Right hindlimb (tissue), 1 donor: ENCODE measurements around the gene KLHDC9.

ENCODE experiments used
- DNase-seq: peaks from one replicate; pipeline ENCODE4 v3.0.0-alpha.2; 2018

The KLHDC9 gene

DNA sequence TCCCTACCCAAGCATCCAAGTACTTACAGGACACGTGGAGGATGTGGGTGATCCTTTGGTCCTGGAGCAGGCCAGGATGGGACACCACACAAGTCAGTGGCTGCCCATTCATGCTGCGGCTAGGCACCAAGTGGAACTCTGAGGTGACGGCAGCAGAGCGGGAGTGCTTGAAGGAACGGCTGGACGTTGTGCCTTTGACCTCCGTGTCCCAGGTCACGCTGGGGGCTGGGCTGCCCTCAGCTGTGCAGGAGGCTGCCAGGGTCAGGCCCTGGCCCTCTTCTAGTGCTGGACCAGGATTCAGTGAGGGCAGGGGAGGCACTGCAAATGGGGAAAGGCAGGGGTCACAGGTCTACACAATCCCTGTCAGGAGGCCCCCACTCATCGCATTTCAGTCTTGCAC, 20.7 kb upstream of the KLHDC9 start:
- no peak for DNase-seq

DNA sequence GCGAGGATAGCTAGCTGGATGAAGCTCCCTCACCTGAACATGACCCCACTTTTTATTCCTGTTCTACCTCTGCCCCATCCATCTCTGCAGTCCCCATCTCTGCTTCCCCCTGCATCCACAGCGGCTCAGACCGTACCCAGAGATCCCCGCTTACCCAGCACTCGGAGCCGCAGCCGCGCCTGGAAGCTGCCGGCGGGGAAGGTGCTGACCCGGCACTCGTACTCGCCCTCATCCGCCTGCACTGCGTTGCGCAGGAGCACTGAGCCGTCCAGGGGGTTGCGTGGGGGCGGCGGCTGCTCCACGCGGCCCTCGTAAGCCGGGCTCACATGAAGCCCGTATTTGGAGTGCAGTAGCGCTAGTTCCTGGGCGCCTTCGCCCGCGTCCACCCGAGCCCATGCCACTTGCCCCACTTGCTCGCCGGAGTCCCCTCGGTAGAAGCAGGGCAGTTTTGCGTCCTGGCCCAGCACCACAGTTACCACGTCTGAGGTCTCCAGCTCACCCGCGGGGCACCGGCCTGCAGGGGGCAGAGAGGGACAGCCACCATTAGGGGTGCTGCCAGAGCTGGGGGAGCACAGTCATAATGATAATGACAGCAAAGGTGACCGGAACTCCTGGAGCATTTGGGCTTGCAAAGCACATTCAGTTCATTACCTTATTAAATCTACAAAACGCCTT, 18.6 kb upstream of the KLHDC9 start:
- DNase-seq = no peak

DNA sequence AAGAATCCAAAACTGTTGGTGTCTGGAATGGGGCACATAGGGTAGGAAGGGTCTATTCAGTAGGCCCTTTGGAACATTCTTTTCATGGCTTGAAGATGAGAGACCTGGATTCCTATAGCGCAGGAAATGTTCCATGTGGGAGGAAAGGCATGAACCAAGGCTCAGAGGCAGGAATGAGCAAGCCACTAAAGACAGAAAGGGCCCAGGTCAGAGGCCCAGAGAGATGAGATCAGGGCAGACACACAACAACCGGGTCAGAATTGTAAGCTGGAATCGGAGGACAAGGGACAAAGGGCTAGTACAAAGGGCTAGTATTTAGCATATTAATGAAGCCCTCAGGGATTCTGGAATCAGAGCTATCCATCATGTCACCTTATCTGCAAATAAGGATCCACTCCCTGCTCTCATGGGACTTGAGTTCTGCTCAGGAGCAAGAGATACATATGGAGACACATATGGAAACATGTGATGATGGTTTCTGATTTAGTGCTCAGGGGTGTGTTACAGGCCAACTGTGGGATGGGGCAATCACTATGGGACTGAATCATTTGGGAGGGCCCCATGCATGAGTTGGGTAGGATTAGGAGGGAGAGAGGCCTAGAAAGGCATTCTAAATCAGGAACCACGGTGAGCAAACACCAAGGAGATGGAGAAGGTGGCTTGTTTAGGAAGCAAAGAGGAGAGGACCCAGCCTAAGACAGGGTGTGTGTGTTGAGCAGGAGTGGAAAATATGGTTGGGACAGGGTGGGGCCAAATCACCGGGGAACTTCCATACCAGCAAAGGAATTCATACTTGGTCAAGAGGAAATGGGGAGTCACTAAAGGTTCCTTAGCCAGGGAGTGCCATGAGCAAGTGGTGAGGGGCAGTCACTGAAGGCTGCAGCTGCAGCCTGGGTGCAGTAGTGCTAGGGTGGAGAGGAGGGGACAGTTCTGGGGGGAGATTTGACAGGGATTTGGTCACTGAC, 17.4 kb upstream of the KLHDC9 start:
- DNase-seq = no peak

DNA sequence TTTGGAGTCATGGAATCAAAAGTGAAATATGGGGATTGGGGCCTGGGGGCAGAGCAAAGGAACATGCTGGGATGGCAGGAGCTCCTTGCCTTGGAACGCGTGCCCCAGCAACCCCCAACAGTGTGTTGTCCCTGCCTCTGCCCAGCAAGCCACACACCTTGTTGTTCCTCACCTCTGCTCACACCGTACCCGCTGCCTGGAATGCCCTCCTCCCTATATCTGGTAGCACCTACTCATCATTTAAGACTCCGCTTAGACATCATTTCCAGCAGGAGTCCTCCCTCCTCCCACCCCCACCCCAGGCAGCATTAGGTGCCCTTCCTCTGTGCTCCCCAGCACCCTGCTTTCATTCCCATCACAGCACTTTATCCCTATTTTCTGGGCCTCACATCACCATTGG, 16.6 kb upstream of the KLHDC9 start:
- no peak for DNase-seq

DNA sequence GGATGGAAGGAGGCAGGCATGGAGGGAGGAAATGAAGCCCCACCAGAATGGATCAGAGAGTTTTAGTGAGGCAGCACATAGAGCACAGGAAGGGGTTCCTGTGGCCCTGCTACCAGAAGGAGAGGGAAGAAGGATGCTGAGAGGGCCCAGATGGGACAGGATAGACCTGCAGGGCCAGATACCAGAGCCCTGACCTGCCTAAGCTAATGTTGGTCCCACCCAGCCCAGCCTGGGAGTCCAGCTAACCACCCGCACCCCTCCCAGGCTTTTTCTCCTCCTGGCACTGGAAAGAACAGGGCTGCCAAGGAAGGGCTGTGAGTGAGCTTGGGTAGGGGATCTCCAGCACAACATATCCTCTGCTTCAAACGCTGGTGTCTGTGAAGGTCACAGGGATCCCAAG, 15.7 kb upstream of the KLHDC9 start:
- DNase-seq = no peak

DNA sequence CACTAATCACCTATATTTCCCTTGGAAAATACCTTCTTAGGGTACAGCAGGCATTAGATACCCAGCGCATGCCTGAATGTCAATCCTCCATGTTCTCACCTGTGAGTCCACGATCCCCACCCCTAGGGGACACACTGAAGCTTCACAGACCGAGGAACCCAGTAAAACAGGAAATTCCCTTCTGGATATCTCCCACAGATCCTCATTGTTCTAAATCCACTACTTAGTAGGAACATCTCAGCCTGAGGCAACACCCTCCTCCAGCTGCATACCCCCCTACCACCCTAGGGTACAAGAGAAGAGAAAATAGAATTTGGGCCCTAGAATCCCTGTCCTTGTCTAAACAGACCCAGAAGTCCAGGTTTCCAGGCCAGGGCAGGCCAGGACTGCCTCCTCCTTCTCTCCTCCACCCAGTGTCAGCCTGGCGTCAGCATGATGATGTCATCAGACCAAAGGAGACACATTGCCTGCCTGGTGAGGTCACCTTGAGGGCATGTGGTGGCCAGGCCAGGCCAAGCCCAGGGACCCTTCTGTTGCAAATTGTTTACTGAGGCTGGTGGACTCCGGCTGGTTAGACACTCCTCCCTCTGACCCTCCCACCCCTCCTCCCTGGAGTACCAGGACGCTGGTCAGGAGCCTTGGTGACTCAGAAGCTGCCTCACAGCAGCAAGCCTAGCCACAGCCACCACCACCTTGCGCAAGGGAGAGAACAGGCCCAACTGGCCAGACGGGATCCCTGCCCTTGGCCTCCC, 15.0 kb upstream of the KLHDC9 start:
- no peak for DNase-seq

DNA sequence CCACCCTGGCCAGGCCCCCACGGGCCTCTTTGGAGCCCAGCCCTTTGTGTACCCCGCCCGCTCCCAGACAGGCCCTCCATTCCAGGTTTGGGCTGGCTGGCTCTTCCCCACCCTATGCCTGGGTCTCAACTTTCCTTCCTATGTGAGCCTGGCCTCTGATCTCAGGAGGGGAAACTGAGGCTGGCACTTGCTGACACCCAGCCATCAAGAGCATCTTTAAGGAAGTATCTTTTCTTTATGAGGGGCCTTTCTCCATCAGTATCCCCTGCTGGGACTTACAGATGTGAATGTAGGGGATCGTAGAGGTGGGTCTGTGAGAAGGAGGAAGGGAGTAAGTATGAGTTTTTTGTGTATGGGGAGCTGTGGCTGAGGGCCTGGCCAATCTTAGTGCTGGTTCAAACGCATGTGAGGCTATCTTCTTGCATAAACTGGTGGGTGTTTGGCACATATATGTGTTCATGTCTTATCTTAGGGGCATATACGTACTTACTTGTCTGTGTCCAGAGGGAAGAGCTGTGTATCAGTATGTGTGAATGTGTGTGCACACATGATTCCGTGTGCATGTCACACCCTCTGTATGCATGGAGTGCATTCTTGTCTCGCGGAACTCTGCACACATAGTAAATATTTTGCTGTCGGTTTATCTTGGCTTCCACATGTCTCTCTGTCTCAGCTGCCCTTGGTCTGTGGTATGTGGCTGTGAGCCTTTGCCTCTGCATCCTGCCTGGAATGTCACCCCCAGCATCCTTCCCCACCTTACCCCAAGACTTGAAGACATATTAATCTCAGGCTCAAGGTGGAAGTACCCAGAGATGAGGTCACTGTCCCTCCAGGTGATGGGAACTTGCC, 14.2 kb upstream of the KLHDC9 start:
- DNase-seq = no peak

DNA sequence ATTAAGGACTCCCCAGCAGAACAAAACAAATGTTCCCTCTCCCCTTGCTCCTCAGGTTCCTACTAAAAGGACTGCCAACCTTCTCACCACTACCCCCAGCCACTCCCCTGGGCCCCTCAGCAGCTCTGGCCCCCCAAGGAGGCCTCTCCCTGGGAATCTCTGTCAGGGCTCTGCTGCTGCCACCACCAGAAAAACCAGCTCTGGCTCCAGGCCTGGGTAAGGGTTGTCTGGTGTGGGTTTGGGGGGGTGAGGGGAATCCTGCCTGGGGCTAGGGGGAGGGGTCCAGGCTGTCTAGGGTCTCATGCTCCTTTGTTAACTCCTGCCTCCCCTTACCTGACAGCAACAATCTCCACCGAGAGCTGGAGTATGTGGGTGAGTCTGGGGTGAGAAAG, 13.6 kb upstream of the KLHDC9 start:
- no peak for DNase-seq

DNA sequence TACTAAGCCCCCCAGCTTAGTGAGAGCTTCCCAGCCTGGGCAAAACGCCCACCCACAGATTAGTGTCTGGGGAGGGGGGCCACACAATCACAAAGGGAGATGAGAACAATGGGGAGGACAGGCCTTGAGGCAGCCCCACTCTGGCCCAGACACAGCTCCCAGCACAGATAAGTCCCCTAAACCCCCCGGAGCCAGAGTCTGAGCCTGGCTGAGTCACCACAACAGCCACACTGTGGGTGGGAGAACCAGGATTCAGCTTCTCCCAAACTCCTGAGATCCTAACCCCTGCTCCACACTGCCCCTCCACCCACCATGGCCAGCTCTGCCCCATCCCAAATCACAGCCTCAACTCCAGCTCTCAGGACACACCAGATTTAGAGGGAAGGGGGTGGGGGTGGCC, 13.0 kb upstream of the KLHDC9 start:
- no peak for DNase-seq

DNA sequence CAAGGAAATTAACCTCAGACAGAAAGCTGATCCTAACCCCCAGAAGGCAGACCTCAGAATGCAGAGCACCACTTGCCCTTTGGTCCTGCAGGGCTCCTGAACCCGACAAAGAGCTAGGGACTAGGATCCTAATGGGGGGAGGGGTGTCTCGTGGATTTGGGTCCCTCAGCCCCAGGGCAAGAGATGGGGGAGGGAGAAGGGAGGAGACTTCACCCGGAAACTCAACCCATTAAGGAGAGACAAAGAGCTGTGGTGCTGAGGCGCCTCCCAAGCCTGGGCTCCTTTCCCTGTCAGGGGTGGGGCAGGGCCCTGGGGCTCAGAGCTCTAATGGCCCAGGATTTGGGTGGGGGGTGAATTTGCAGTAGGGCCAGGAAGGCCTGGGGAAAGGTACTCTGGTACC, 11.7 kb upstream of the KLHDC9 start:
- no peak for DNase-seq

DNA sequence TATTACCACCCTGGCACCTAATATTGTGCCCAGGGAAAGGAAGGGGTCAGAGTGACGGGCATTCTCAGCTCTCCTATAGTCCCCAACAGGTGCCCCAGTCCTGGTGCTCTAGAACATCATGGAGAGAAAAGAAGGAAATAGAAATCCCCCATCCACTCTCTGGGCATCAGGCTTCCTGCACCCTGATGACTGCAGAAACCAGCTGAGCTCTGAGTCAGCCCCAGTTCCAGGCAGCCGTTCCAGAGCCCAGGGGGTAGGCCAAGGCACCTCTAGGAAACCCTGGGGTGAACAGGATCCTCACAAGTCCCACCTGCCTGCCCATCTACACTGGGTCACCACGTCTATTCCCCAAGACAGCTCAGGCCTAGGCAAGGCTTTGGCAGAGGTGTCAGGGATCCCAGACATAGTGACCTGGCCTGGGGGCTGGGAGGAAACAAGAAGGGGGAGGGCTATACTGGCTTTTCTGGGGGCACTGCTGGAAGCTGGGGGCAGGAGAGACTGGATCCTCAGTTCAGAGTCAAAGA, 9.5 kb upstream of the KLHDC9 start:
- no peak for DNase-seq

DNA sequence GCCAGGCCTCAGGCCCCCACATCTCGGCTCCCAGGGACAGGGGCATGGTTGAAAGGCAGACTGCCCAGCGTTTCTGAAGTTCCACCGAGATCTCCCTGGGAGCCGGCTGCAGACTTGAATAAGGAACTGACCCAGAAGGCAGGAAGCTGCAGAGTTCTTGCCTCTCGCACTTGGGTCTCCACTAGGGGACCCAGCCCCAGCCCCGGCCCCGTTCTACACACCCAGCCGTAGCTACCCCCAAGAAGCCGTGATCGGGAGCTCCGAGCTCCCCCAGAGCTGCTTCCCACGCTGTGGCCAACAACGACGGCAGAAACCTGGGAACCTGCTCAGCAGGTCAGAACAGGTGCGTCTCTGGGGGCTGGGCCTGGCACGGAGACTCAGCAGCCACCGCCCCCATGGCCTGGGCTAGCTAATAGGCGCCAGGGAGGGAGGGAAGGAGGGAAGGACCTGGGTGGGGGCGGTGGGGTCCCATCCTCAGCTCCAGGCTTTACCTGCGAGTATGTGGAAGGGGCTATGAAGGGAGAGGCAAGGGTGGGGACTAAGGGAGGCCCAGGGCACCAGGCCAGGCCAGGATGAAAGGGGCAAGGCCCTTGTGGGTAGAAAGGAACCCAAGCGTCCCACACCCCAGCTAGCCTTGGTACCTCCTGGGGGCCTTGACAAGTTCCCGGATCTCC, 8.8 kb upstream of the KLHDC9 start, which contains the start of gene NECTIN4:
Gene NECTIN4 (minus strand): TSS at position 308 of the 674 bp plus-strand sequence. CDS start 262 bp downstream, at position 46.
- DNase-seq = no peak

DNA sequence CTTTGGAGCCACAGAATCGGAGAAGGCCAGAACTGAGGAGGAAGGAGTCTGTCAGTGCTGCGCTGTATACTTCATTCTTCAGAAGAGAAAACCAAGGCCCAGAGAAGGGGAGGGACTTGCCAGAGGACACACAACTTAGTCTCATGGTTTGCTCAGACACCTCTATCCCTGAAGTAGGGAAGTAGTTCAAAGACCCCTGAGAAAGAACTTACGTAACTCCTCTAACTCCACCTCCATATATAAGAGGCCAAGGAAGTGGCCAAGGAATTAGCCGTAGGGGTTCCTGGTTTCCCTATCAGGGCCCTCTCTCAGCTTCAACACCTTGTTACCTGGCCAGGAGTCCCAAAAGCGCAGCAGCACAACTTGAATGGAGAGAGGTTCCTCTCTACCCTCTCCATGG, 8.2 kb upstream of the KLHDC9 start:
- DNase-seq = no peak

DNA sequence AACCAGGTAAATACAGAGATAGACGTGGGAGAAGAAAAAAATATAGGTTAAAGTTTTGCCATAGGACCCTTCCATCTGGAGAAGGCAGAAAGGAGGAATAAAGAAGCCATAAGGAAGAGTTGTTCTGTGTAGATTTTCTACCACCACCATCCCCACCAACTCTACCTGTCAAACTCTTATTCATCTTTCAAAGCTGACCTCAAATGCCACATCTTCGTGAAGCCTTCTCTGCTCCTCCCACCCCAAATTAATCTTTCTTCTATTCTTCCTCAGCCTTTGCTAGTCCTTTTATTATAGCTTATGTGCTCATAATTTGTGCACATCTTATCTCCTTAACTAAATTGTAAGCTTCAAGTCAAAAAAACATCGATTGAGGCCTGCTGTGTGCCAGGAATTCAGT, 7.5 kb upstream of the KLHDC9 start:
- no peak for DNase-seq

DNA sequence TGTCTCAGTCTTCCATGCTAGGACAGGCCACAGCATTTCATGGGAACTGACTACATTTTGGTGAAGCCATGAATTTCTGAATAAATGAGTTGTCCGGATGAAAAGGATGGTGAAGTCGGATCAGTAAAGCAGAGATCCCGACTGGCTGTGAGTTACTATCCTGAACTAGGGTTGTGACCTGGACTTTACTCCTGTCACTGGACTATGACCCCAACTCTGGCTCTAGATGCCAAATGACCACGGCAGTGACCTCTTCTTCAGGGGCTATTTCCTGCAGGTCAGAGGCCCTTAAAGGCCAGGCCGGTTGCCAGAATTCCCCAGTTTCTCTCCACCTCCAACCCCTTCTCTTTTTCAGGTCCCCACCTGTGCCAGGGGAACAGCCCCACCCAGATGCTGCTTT, 7.1 kb upstream of the KLHDC9 start:
- no peak for DNase-seq

DNA sequence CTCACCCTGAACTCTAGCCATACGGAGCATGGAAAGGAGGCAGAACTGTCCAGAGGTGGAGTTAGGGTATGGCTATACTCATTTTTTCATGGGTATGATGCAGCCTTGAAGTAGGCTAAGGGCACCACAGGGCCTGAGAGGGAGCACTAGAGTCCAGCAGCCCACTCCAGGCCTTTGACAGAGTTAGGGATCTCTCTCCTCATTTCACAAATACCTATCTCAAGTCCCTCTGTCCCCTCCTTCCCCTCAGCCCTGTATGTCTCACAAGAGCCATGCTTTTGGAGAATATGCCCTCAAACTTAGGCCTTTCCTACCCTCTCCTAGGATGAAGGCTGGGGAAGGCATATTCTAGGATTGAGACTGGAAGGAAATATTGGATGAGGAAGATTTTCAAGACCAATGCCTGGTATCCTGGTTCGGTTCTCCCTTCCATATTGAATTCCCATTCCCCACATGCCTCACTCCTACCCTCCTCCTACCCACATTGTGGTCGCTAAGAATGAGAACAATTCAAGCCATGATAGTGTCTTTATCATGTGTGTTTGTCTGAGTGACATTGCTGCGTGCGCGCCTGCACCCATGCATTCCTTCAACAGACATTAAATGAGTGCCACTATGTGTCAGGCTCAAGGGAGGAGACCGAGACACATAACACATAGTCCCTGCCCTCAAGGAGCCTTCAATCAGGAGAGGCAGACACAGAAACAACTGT, 6.2 kb upstream of the KLHDC9 start:
- no peak for DNase-seq

DNA sequence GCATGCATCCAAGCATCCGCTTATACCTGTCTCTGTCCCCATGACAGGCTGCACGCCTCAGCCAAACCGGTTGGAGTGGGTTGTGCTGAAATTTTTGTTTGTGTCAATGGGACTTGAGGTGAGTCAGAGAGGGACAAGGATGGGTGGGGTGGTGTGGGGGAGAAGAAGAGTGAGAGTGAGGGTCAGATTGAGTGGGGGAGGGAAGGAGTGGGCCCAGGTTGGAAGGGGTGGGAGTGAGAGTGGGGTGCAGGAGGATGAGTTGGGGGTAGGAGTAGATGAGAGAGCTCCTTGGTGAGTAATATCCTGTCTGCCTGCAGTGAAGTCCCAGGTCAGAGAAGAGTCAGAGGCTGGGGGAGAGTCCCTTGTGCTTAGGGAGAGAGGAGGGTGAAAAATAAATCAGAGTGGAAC, 5.5 kb upstream of the KLHDC9 start:
- DNase-seq = no peak

DNA sequence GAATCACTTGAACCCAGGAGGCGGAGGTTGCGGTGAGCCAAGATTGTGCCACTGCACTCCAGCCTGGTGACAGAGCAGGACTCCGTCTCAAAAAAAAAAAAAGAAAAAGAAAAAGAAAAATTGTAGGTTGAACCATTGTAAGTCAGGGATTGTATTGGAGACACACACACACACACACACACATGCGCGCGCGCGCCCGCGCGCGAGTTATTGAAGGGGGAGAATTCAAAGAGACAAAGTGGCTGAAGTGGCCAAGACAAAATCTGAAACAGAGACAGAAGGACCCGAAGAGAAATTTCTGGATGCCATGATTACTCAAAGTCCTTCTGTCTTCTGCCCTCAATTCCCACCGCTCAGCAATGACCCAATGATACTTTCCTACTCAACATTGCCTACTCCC, 3.7 kb upstream of the KLHDC9 start:
- no peak for DNase-seq

DNA sequence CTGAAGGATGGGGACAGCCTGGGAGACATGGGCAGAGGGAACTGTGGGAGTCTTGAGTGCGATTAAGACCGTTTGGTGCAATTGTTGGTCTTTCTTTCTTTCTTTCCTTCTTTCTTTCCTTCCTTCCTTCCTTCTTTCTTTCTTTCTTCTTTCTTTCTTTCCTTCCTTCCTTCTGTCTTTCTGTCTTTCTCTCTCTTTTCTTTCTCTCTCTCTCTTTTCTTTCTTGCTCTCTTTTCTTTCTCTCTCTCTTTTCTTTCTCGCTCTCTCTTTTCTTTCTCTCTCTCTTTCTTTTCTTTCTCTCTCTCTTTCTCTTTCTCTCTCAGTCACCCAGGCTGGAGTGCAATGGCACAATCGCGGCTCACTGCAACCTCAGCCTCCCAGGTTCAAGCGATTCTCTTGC, 2.9 kb upstream of the KLHDC9 start:
- no peak for DNase-seq

DNA sequence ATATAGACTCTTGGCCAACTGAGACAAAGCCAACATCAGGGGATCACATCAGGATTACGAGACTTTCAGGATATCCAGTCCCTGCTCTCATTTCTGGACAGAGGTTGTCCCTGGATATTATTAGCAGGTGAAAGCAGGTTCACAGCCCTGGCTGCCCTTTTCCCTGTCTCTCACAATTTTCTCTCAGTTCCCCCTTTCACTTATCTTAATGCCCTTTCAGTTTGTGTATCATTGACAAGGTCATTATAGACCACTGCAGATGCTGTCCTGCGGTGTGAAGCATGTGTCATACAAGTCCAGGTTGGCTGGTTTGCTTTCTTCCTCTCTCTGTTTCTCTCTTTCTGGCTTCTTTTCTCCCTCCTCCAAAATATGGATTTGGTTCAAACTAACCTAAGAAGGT, 2.1 kb upstream of the KLHDC9 start:
- no peak for DNase-seq

DNA sequence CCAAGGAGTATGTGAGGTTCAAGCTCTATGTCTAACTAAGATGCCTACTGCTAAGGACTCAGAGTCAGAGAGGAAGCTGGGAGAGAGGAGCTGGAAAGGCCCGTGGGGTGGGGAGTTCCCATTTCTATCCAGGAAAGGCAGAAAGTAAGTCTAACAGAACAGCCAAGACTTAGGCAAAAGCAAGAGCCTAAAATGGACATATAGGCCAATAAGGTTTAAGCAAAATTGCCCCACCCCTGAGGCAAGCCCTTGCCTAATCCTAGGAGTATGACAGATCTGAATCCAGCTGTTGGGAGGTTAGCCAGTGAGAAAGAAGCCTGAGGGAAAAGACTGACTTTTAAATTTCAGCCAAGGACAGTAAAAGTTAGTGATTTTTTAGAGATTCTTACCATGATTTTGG, 1.6 kb upstream of the KLHDC9 start:
- peak; percentile 70 for DNase-seq
